Measurements from ENCODE around the gene VAV3. TPM values are rescaled to one million over a fixed set of nuclear protein-coding genes. Genes with fewer than 3 reads are reported as not detected.
A peak's percentile ranks its signal among the peaks of the same experiment; 100 is the strongest.
"Not testable (repeated sequence)": the region's sequence is repeated elsewhere in the genome, so short reads cannot be mapped to it uniquely, and the experiment has no call there.

The VAV3 gene
- total RNA-seq, 1 donor: 0.09 TPM

DNA sequence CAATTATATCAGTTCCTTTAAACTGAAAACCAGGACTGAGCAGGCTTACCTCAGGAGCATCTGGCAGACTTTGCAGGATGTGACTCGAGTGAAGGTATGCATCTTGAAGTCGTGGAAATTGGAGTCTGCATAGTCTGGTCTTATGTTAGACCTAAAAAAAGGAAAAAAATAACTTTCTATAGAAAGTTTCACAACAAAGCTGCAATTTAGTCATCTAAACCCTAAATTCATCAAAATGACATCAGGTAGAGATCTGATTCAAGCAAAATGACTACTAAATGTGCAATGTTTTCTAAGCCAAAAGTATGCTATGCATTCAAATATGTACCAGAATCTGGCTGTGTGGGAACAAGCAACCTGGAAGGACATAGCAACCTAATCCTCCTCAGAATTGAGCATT, 260.1 kb downstream of the VAV3 start:
- no peak overlapping the region for H3K4me3 ChIP-seq (ENCODE audit: low read depth, low read length)
- TF ChIP-seq, protein P1, sequence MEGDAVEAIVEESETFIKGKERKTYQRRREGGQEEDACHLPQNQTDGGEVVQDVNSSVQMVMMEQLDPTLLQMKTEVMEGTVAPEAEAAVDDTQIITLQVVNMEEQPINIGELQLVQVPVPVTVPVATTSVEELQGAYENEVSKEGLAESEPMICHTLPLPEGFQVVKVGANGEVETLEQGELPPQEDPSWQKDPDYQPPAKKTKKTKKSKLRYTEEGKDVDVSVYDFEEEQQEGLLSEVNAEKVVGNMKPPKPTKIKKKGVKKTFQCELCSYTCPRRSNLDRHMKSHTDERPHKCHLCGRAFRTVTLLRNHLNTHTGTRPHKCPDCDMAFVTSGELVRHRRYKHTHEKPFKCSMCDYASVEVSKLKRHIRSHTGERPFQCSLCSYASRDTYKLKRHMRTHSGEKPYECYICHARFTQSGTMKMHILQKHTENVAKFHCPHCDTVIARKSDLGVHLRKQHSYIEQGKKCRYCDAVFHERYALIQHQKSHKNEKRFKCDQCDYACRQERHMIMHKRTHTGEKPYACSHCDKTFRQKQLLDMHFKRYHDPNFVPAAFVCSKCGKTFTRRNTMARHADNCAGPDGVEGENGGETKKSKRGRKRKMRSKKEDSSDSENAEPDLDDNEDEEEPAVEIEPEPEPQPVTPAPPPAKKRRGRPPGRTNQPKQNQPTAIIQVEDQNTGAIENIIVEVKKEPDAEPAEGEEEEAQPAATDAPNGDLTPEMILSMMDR (IDR thresholded peaks at IDR 0.05; ENCODE audit: insufficient read depth, low read length): no peak
- peak; percentile 15 for DNase-seq (ENCODE audit: low read depth)

DNA sequence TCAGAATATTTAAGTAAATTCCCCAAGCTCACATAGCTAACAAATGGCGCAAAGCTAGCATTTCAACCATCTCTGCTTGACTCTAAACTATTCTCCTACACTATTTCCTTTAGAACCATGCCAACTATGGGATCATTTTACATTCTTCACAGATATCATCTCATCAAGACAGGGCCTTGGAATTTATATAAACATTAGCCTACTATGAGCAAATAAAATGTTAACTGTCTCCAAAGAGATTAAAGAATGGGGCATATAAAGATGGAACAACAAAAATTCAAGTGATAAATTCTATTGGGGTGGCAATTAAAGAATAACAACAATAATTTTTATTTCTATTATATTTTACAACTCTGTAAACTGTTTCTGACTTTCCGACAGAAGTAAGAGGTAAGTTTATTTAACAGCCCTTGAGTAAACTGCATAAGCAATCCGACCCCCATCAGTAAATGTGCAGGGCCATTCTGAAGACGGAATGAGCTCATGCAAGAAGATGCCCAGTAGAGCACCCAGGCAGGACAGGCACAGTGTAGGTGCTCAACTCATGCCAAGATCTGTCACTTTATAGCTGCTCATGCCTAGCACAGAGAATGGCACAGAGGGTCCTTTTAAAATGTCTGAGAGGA, 261.9 kb downstream of the VAV3 start:
- DNase-seq (ENCODE audit: low read depth): peak; percentile 7

DNA sequence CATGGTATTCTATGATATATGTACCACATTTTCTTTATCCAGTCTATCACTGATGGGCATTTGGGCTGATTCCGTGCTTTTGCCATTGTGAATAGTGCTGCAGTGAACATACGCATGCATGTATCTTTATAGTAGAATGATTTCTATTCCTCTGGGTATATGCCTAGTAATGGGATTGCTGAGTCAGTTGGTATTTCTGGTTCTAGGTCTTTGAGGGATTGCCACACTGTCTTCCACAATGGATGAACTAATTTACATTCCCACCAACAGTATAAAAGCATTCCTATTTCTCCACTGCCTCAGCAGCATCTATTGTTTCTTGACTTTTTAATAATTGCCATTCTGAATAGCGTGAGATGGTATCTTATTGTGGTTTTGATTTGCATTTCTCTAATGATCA, 264.3 kb downstream of the VAV3 start:
- peak; percentile 10 for DNase-seq (ENCODE audit: low read depth)
- H3K4me3 ChIP-seq (ENCODE audit: low read depth, low read length): not testable (repeated sequence)

More for the DNA sequence above, 261.9 kb downstream of the VAV3 start:
- H3K4me3 ChIP-seq (ENCODE audit: low read depth, low read length): no peak overlapping the region
- TF ChIP-seq, protein P1 (IDR thresholded peaks at IDR 0.05; ENCODE audit: insufficient read depth, low read length): no peak

DNA sequence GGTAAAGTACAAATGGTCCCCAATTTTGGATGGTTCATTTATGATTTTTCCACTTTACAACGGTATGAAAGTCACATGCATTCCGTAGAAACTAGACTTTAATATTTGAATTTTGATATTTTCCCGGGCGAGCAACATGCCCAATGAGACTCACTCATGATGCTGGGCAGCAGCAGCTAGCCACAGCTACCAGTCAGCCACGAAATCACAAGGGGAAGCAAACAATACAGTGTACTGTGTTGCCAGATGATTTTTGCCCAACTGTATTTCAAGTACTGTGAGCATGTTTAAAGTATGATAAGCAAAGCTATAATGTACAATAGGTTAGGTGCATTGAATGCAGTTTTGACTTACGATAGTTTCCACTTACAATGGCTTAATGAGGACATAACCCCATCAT, 266.8 kb downstream of the VAV3 start:
- TF ChIP-seq, protein P1 (IDR thresholded peaks at IDR 0.05; ENCODE audit: insufficient read depth, low read length): no peak
- no peak for DNase-seq (ENCODE audit: low read depth)
- H3K4me3 ChIP-seq (ENCODE audit: low read depth, low read length): no peak overlapping the region

DNA sequence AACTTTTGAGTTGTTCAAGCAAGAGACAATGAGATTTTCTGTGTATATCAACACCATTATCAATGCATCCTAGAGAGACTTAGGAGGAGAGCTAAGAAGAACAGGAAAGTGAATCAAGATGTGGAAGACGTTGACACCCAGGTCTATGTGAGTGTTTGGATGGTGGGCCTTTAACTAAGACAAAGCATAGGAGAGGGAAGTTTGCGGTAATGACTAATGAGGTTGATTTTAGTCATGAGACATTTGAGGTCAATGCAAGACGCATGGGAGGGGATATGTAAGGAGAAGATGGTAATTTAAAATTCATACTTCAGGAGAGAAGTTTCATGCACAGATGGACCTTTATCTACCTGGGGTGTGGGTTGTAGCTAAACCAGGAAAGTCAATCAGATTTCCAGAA, 269.6 kb downstream of the VAV3 start:
- TF ChIP-seq, protein P1 (IDR thresholded peaks at IDR 0.05; ENCODE audit: insufficient read depth, low read length): no peak
- no peak for DNase-seq (ENCODE audit: low read depth)
- no peak overlapping the region for H3K4me3 ChIP-seq (ENCODE audit: low read depth, low read length)

DNA sequence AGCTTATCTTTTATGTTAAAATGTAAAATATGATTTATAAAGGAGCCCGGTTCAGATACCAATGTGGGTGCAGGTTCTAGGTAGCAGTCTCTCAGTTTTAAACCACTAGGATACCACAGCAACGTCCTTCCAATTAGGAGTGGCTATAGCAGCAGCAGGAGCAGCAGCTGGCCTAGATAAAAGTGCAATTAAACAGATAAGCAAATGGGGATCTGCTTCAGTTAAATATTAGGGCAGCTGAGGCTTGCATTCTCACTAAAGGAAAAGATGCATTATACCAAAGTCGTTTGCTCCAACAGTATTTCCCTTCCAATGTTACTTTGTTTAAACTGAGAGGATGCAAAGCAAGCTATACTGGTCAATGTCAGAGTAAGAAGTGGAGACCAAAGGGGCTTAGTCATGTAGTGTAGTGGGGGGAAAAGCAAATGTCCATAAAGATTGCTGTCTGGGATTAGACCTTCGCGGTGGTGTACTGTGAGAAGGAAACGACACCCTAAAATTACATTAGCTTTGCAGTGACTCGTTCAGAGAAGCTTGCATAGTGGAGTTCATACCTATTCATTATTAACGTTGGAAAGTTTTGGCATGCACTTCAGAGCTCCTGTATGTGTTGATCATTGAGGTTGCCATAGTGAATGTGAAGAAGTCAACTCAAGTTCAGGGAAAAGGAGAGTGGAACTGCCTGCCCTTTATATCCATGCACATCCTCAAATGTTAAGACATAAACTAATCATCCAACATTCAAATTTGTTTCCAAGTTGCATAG, 272.2 kb downstream of the VAV3 start:
- H3K4me3 ChIP-seq (ENCODE audit: low read depth, low read length): no peak overlapping the region
- TF ChIP-seq, protein P1 (IDR thresholded peaks at IDR 0.05; ENCODE audit: insufficient read depth, low read length): no peak
- DNase-seq (ENCODE audit: low read depth): no peak

DNA sequence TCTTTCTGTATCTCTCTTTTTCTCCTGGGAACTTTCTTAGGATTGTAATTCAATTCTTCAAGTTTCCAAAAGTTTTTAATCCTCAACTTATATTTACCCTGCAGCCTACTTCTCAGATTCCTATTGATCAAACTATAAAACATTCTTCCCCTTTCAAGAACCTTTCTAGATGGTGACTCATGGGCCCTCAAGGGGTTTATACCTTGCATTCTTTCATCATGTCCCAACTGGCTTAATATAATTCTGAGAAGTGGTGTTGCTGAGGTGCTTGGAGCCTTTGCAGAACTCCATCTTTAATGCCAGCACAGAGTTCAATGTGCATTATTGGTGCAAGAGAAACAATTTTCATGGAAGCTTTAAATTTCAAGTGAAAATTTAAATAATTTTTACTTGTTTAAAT, 273.4 kb downstream of the VAV3 start:
- TF ChIP-seq, protein P1 (IDR thresholded peaks at IDR 0.05; ENCODE audit: insufficient read depth, low read length): no peak
- H3K4me3 ChIP-seq (ENCODE audit: low read depth, low read length): no peak overlapping the region
- DNase-seq (ENCODE audit: low read depth): no peak
